Measurements from ENCODE around the gene ZNF554.

- TF ChIP-seq CTCF (IDR thresholded peaks at IDR 0.05) (no peak), POLR2A (IDR thresholded peaks at IDR 0.05) (no peak), EP300 (IDR thresholded peaks at IDR 0.05) (no peak)
Measured at GRCh38 chr19:2791440-2791839, 28.2 kb upstream of the ZNF554 start.
